Muscle layer of colon (tissue), 2 donors: ENCODE data around the gene IL36B.
"Not testable (repeated sequence)": the region's sequence is repeated elsewhere in the genome, so short reads cannot be mapped to it uniquely, and the experiment has no call there.

Experiments
- H3K27ac ChIP-seq: one replicate; pipeline ENCODE4 v1.7.0; 2013; ENCODE audit warnings: low read depth, mild to moderate bottlenecking, low read length, moderate library complexity
- H3K27me3 ChIP-seq, 2 donors: one replicate each; pipeline ENCODE4 v1.7.0; 2013; ENCODE audit warnings: low read length in 2 of 2, mild to moderate bottlenecking in 2 of 2; ENCODE audit not compliant: insufficient read depth in 2 of 2, control insufficient read depth in 1 of 2
- H3K36me3 ChIP-seq: one replicate; pipeline ENCODE4 v1.7.0; 2013; ENCODE audit warnings: mild to moderate bottlenecking, low read length; ENCODE audit not compliant: insufficient read depth
- H3K4me1 ChIP-seq: one replicate; pipeline ENCODE4 v1.7.0; 2013; ENCODE audit warnings: mild to moderate bottlenecking, low read length; ENCODE audit not compliant: insufficient read depth
- H3K4me3 ChIP-seq, 2 donors: one replicate each; pipeline ENCODE4 v1.7.0; 2013; ENCODE audit warnings: low read length in 2 of 2, low read depth in 1 of 2, mild to moderate bottlenecking in 1 of 2, moderate library complexity in 1 of 2
- H3K9ac ChIP-seq: one replicate; pipeline ENCODE4 v1.7.0; 2013; ENCODE audit warnings: low read length
- H3K9me3 ChIP-seq: one replicate; pipeline ENCODE4 v1.7.0; 2013; ENCODE audit warnings: mild to moderate bottlenecking, low read length
- donor health status: abdominal sarcoma.
- donor health status: Adenocarcinoma of cecum.

IL36B gene

GRCh38 chr2:113052396-113052917 lies at the start of gene IL36B:
IL36B (minus strand) TSS chr2:113052867.
- Histone ChIP-seq H3K4me1 (no peaks in the 10 kb centered on the region), H3K4me3 (no peak within 1 kb of the TSS), H3K9me3 (no peaks in the 10 kb centered on the region), H3K27ac (no peak within 1 kb of the TSS), H3K36me3 (no peaks in the 10 kb centered on the region), H3K27me3 (no peaks in the 10 kb centered on the region), H3K9ac (no peak within 1 kb of the TSS)

- Histone ChIP-seq H3K27ac (no peak overlapping the region), H3K36me3 (no peaks in the 10 kb centered on the region), H3K27me3 (no peaks in the 10 kb centered on the region), H3K4me1 (no peaks in the 10 kb centered on the region), H3K4me3 (no peak overlapping the region), H3K9ac (no peak overlapping the region), H3K9me3 (no peaks in the 10 kb centered on the region)
Measured at GRCh38 chr2:113102133-113102532, 49.5 kb upstream of the IL36B start.

GRCh38 chr2:113098532-113098931 lies 45.9 kb upstream of the IL36B start:
- Histone ChIP-seq H3K4me3 (no peak overlapping the region), H3K36me3 (no peaks in the 10 kb centered on the region), H3K27me3 (no peaks in the 10 kb centered on the region), H3K4me1 (no peaks in the 10 kb centered on the region), H3K9me3 (no peaks in the 10 kb centered on the region), H3K27ac (no peak overlapping the region), H3K9ac (no peak overlapping the region)

- Histone ChIP-seq H3K9me3 (no peaks in the 10 kb centered on the region), H3K36me3 (no peaks in the 10 kb centered on the region), H3K4me3 (no peak overlapping the region), H3K27me3 (no peaks in the 10 kb centered on the region), H3K4me1 (no peaks in the 10 kb centered on the region), H3K27ac (no peak overlapping the region), H3K9ac (no peak overlapping the region)
Measured at GRCh38 chr2:113098041-113098440, 45.4 kb upstream of the IL36B start.

GRCh38 chr2:113096842-113097618 lies 44.4 kb upstream of the IL36B start:
- not testable (repeated sequence) for H3K27ac ChIP-seq, H3K9me3 ChIP-seq, H3K9ac ChIP-seq, H3K4me3 ChIP-seq, H3K36me3 ChIP-seq, H3K27me3 ChIP-seq, H3K4me1 ChIP-seq

GRCh38 chr2:113096306-113096705 lies 43.6 kb upstream of the IL36B start:
- not testable (repeated sequence) for H3K27ac ChIP-seq, H3K4me3 ChIP-seq

GRCh38 chr2:113093613-113093977 lies 40.9 kb upstream of the IL36B start:
- Histone ChIP-seq H3K9ac (no peak overlapping the region), H3K27ac (no peak overlapping the region), H3K36me3 (no peaks in the 10 kb centered on the region), H3K27me3 (no peaks in the 10 kb centered on the region), H3K4me1 (no peaks in the 10 kb centered on the region), H3K4me3 (no peak overlapping the region), H3K9me3 (no peaks in the 10 kb centered on the region)

More at GRCh38 chr2:113096306-113096705, 43.6 kb upstream of the IL36B start:
- not testable (repeated sequence) for H3K4me1 ChIP-seq, H3K36me3 ChIP-seq, H3K9ac ChIP-seq, H3K27me3 ChIP-seq, H3K9me3 ChIP-seq

GRCh38 chr2:113092864-113093612 lies 40.4 kb upstream of the IL36B start:
- Histone ChIP-seq H3K27me3 (no peaks in the 10 kb centered on the region), H3K9ac (no peak overlapping the region), H3K27ac (no peak overlapping the region), H3K36me3 (no peaks in the 10 kb centered on the region), H3K4me3 (no peak overlapping the region), H3K4me1 (no peaks in the 10 kb centered on the region), H3K9me3 (no peaks in the 10 kb centered on the region)

GRCh38 chr2:113091231-113091896 lies 38.7 kb upstream of the IL36B start:
- Histone ChIP-seq H3K4me1 (no peaks in the 10 kb centered on the region), H3K36me3 (no peaks in the 10 kb centered on the region), H3K27me3 (no peaks in the 10 kb centered on the region), H3K9ac (no peak overlapping the region), H3K27ac (no peak overlapping the region), H3K9me3 (no peaks in the 10 kb centered on the region), H3K4me3 (no peak overlapping the region)

- H3K9me3 ChIP-seq, result no peaks in the 10 kb centered on the region
- no peak overlapping the region for H3K27ac ChIP-seq
- no peaks in the 10 kb centered on the region for H3K36me3 ChIP-seq
- no peak overlapping the region for H3K4me3 ChIP-seq
- no peak overlapping the region for H3K9ac ChIP-seq
- no peaks in the 10 kb centered on the region for H3K4me1 ChIP-seq
- H3K27me3 ChIP-seq, result no peaks in the 10 kb centered on the region
Measured at GRCh38 chr2:113089916-113090315, 37.2 kb upstream of the IL36B start.

- Histone ChIP-seq H3K27me3 (no peaks in the 10 kb centered on the region), H3K4me1 (no peaks in the 10 kb centered on the region), H3K9me3 (no peaks in the 10 kb centered on the region), H3K4me3 (no peak overlapping the region), H3K9ac (no peak overlapping the region), H3K27ac (no peak overlapping the region), H3K36me3 (no peaks in the 10 kb centered on the region)
Measured at GRCh38 chr2:113088213-113088992, 35.7 kb upstream of the IL36B start.
